Left lung (tissue), 10 donors: Measurements from ENCODE around the gene FMNL2. TPM values are rescaled to one million over a fixed set of nuclear protein-coding genes. Genes with fewer than 3 reads are reported as not detected.
A peak's percentile ranks its signal among the peaks of the same experiment; 100 is the strongest.

ENCODE experiments used
- ATAC-seq: fragments of 200-7000 bp; cut with Tn5 transposase; one replicate; pipeline ENCODE4 v1.9.1; 2020; ENCODE audit warnings: moderate library complexity
- DNase-seq, 4 donors: peaks; one replicate each; pipeline ENCODE4 v3.0.0-alpha.2; 2013 to 2020
- H3K27ac ChIP-seq, 2 donors: fragments of 200-600 bp; sonication (generic) in 1 of 2; one replicate each; pipeline versions ENCODE4 v1.5.0 to v1.8.0; 2020 to 2021
- H3K27me3 ChIP-seq, 2 donors: fragments of 200-600 bp; sonication (generic) in 1 of 2; one replicate each; pipeline versions ENCODE4 v1.5.0 to v1.8.0; 2020 to 2021
- H3K36me3 ChIP-seq, 2 donors: fragments of 200-600 bp; sonication (generic) in 1 of 2; one replicate each; pipeline versions ENCODE4 v1.5.0 to v1.8.0; 2020 to 2021
- H3K4me1 ChIP-seq, 2 donors: fragments of 200-600 bp; one replicate each; pipeline ENCODE4 v1.8.0; 2021
- H3K4me3 ChIP-seq, 2 donors: fragments of 200-600 bp; sonication (generic) in 1 of 2; one replicate each; pipeline versions ENCODE4 v1.5.0 to v1.8.0; 2020 to 2021; ENCODE audit warnings: mild to moderate bottlenecking in 1 of 2
- H3K9me3 ChIP-seq, 2 donors: fragments of 200-600 bp; sonication (generic) in 1 of 2; one replicate each; pipeline versions ENCODE4 v1.5.0 to v1.8.0; 2020 to 2021
- intact Hi-C, 2 donors: fragments of 100-400 bp; cut with DNase I; formaldehyde crosslinking; loops; one replicate each; pipeline versions ENCODE4 v1.11.2 to v1.14.2; 2022
- polyA plus RNA-seq, 6 donors: library from polyadenylated mRNA; unstranded; fragments of 120-200 nt; gene quantifications; one replicate each; pipeline ENCODE4 v1.2.1, GENCODE V29; 2013; ENCODE audit not compliant: insufficient read length in 6 of 6
- total RNA-seq, 2 donors: library from RNA; stranded (reverse); fragmentation: NEBNext Ultra II Directional; extraction: Animal tissue kit (Norgen Biotek cat#: 25700); gene quantifications; one replicate each; pipeline ENCODE4 v1.2.1, GENCODE V29; 2021
- TF ChIP-seq, protein P1 (sequence below), 2 donors: fragments of 200-600 bp; sonication (generic) in 1 of 2; IDR thresholded peaks; one replicate each; pipeline versions ENCODE4 v1.5.0 to v1.8.0; 2021; ENCODE audit warnings: antibody characterized with exemption in 2 of 2
- donor health status: DM: no; HTN: yes; CAD: no.
- donor health status: DM: no; HTN: no; CAD: no.

The FMNL2 gene
- total and polyA plus RNA-seq, 8 donors, result 36.3 to 90.0 (median 77.7) TPM

DNA sequence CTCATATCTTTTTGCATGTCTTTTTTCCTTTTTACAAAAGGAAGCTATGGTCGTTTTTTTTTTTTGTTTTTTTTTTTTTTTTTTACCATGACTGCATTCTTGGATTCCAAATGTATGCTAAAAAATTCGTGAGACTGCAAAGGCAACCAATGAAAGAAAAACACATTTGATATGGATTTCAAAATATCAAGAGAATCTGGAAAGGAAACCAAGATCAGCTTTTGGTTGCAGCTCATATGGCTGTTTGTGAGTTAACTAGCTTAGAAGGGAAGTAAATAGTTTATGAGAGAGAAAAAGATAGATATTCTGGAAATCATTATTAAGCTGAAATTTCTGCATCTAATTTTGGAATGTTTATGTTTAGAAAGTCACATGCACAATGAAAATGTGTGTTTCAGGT lies 272.0 kb downstream of the FMNL2 start:
- H3K9me3 ChIP-seq, result no peaks in the 10 kb centered on the region
- no peak overlapping the region for H3K27ac ChIP-seq
- peaks cover 7 to 11% of the 10 kb centered on the region in 2 donors for H3K4me1 ChIP-seq
- DNase-seq (no peak), ATAC-seq (no peak)
- no peaks in the 10 kb centered on the region for H3K36me3 ChIP-seq
- TF ChIP-seq, protein P1, sequence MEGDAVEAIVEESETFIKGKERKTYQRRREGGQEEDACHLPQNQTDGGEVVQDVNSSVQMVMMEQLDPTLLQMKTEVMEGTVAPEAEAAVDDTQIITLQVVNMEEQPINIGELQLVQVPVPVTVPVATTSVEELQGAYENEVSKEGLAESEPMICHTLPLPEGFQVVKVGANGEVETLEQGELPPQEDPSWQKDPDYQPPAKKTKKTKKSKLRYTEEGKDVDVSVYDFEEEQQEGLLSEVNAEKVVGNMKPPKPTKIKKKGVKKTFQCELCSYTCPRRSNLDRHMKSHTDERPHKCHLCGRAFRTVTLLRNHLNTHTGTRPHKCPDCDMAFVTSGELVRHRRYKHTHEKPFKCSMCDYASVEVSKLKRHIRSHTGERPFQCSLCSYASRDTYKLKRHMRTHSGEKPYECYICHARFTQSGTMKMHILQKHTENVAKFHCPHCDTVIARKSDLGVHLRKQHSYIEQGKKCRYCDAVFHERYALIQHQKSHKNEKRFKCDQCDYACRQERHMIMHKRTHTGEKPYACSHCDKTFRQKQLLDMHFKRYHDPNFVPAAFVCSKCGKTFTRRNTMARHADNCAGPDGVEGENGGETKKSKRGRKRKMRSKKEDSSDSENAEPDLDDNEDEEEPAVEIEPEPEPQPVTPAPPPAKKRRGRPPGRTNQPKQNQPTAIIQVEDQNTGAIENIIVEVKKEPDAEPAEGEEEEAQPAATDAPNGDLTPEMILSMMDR (IDR thresholded peaks at IDR 0.05), result no peak
- no peak overlapping the region for H3K4me3 ChIP-seq
- no peaks in the 10 kb centered on the region for H3K27me3 ChIP-seq
- intact Hi-C loops, result no loop called here

DNA sequence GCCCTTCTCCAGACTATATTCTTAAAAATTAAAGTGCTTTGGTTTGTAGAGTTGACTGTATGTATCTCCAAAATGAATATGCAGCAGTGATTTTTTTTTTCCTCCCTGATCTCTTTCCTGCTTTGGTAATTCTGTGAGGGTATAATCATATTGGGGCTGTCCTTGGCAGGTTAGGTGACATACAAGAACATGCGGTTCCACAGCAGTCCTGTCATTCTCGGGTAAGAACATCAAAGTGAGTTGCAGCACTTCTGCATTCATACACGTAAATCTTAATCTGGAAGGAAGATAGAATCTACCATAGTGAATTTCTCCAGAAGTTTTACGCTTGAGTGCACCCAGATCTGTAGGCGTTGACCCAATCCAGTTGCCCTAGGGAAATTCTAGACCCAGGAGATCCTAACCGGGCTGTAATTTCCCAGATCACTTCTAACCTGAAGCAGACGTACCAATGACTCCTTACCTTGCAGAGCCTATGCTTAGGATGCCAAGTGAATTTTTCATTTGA lies 272.9 kb downstream of the FMNL2 start:
- Histone ChIP-seq H3K27me3 (no peaks in the 10 kb centered on the region), H3K4me1 (peaks cover 10 to 20% of the 10 kb centered on the region in 2 donors), H3K36me3 (no peaks in the 10 kb centered on the region), H3K4me3 (no peak overlapping the region), H3K9me3 (no peaks in the 10 kb centered on the region), H3K27ac (no peak overlapping the region)
- TF ChIP-seq, protein P1 (IDR thresholded peaks at IDR 0.05), result no peak
- DNase-seq, result no peak
- intact Hi-C loops, result no loop called here
- ATAC-seq, result no peak

DNA sequence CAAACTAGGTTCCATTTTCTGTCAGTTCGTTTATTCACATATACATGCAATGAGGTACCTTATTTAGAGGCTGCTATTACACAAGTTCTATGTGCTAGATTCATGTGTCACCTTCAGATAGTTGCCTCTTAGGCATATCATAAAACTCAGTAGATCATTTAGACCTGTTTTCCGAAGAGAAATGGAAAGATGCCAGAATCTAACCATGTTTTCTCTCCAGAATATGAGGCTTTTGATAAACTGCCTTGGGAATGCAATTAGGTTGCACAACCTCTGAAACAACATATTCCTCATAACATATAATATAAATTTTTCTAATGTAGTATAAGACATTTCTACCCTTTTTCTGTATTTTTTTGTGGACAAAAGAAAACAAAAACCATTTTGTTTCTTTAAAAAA lies 274.2 kb downstream of the FMNL2 start:
- ATAC-seq, result no peak

DNA sequence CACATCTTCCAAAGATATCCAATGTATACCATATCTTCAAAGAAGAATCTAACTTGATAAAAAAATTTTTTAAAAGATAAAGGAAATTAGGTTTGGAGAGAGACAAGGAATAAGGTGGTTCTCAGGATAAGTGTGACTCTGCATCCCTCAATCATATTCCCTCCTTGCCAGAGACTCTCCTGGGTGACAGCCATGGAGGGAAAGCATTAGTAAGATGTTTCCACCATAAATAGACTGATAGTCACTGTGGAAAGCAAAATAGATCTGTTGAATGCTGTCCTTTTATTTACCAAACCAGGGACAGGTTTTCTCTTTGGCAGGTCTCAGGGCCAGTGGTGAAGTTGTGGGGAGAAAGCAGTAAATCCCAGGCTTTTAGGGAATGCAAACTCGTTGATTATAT lies 274.7 kb downstream of the FMNL2 start:
- intact Hi-C loops, result no loop called here
- Histone ChIP-seq H3K9me3 (no peaks in the 10 kb centered on the region), H3K27ac (no peak overlapping the region), H3K4me1 (peaks cover 10 to 30% of the 10 kb centered on the region in 2 donors), H3K36me3 (no peaks in the 10 kb centered on the region), H3K27me3 (no peaks in the 10 kb centered on the region), H3K4me3 (no peak overlapping the region)
- ATAC-seq (no peak), DNase-seq (no peak)
- TF ChIP-seq, protein P1 (IDR thresholded peaks at IDR 0.05), result no peak

More for the DNA sequence above, 274.2 kb downstream of the FMNL2 start:
- Histone ChIP-seq H3K9me3 (no peaks in the 10 kb centered on the region), H3K4me3 (no peak overlapping the region), H3K36me3 (no peaks in the 10 kb centered on the region), H3K27ac (no peak overlapping the region), H3K27me3 (no peaks in the 10 kb centered on the region), H3K4me1 (peaks cover 10 to 30% of the 10 kb centered on the region in 2 donors)
- no peak for DNase-seq
- intact Hi-C loops, result no loop called here
- TF ChIP-seq, protein P1 (IDR thresholded peaks at IDR 0.05), result no peak

DNA sequence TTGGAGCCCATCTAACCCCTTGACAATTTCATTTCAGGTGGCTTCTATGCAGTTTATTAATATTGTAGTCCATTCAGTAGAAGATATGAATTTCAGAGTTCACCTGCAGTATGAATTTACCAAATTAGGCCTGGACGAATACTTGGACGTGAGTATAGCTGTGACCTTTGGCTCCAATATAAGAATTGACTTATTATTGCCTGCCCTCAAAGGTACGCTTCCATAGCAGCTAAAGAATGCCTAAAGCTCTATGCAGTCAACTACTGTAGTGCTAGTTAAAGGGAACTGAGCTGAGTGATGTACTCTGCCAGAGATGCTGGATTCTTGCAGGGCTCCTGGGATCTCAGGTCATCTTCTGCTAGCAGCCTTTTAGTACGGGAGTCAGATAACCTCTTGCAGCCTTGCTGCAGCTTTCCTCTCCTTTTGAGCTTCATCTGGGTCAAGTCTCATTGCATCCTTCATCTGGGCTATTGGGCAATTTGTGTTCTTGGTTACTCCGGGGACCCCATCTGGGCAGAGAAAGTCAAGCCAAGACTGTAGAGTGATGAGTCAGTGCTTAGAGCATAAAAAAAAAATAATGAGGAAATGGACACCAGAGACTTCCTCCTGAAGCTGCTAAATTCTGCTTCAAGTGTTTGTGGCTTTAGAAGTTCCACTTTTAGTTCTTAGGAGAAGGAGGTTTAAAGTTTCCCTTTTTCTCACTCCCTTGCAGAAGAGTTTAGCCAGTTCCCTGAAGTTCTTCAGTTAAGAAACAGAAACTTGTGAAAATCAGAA lies 276.7 kb downstream of the FMNL2 start:
- TF ChIP-seq, protein P1 (IDR thresholded peaks at IDR 0.05), result no peak
- peak overlapping the region; percentile 65 to 95 for H3K27ac ChIP-seq
- H3K4me1 ChIP-seq, result peaks cover 10 to 30% of the 10 kb centered on the region in 2 donors
- intact Hi-C loops, result no loop called here
- ATAC-seq, result peak; percentile 87
- DNase-seq, result peak in 2 of 4 donors; percentile 43 to 54
- no peaks in the 10 kb centered on the region for H3K9me3 ChIP-seq
- H3K27me3 ChIP-seq, result no peaks in the 10 kb centered on the region
- H3K4me3 ChIP-seq, result no peak overlapping the region
- H3K36me3 ChIP-seq, result peaks cover 0 to 2% of the 10 kb centered on the region in 2 donors
